Ovary (tissue), 10 donors: ENCODE data around the gene SLC16A4. TPM values are rescaled to one million over a fixed set of nuclear protein-coding genes. Genes with fewer than 3 reads are reported as not detected.
"Not testable (repeated sequence)": the region's sequence is repeated elsewhere in the genome, so short reads cannot be mapped to it uniquely, and the experiment has no call there.

ENCODE experiments used
- DNase-seq, 5 donors: peaks; one replicate each; pipeline ENCODE4 v3.0.0-alpha.2; 2019 to 2020
- H3K27ac ChIP-seq, 2 donors: fragments of 200-600 bp; one replicate each; pipeline versions ENCODE4 v1.5.1 to v1.8.0; 2019 to 2022
- H3K27me3 ChIP-seq: fragments of 200-600 bp; one replicate; pipeline ENCODE4 v1.8.0; 2022
- H3K36me3 ChIP-seq: fragments of 200-600 bp; sonication (generic); one replicate; pipeline ENCODE4 v1.5.1; 2019
- H3K4me1 ChIP-seq: one replicate; pipeline ENCODE4 v1.8.1; 2013; ENCODE audit warnings: mild to moderate bottlenecking, moderate library complexity; ENCODE audit not compliant: insufficient read depth
- H3K4me3 ChIP-seq: fragments of 200-600 bp; sonication (generic); one replicate; pipeline ENCODE4 v1.5.1; 2017
- H3K9me3 ChIP-seq, 2 donors: fragments of 200-600 bp in 1 of 2; sonication (generic) in 1 of 2; one replicate each; pipeline versions ENCODE4 v1.5.1 to v1.8.1; 2013 to 2019; ENCODE audit warnings: mild to moderate bottlenecking in 1 of 2, moderate library complexity in 1 of 2
- CTCF ChIP-seq, 3 donors: fragments of 450-650 bp in 2 of 3; fragments of 200-600 bp in 1 of 3; IDR thresholded peaks; one replicate each; pipeline versions ENCODE4 v1.5.1 to v1.8.0; 2016 to 2022; ENCODE audit warnings: antibody characterized with exemption in 3 of 3, mild to moderate bottlenecking in 1 of 3
- EP300 ChIP-seq: sonication (generic); formaldehyde crosslinking; IDR thresholded peaks from one replicate; pipeline ENCODE4 v1.6.1; 2017; ENCODE audit warnings: antibody characterized with exemption
- POLR2A ChIP-seq: fragments of 450-650 bp; IDR thresholded peaks from one replicate; pipeline ENCODE4 v1.6.1; 2017; ENCODE audit warnings: antibody characterized with exemption, mild to moderate bottlenecking, moderate library complexity
- whole genome bisulfite sequencing, 3 donors: extraction: QIAGEN DNeasy Blood & Tissue Kit in 1 of 3; methylation state at CpG; one replicate each; pipeline versions ENCODE4 v1.1.5 to v1.1.7; 2013 to 2017; 5-methylcytosine and 5-hydroxymethylcytosine counted together
- intact Hi-C, 4 donors: fragments of 100-400 bp; cut with DNase I; formaldehyde crosslinking; loops; one replicate each; pipeline versions ENCODE4 v1.11.0 to v1.15.1; 2022 to 2023
- long read RNA-seq, 3 donors: library from polyadenylated mRNA in 2 of 3; unstranded in 2 of 3; transcript quantifications; one replicate each; pipeline ENCODE4 v2.0.0 and lab custom pipeline, GENCODE V29; 2021 to 2026
- polyA plus RNA-seq, 2 donors: library from polyadenylated mRNA; stranded (reverse); fragments of 200-250 nt in 1 of 2; fragments of 350-450 nt in 1 of 2; fragmentation: Illumina TruSeq in 1 of 2; extraction: RNeasy Lipid Tissue Mini Kit (QIAGEN cat#74804) in 1 of 2; gene quantifications; one replicate each; pipeline ENCODE4 v1.2.3, GENCODE V29; 2013 to 2014
- total RNA-seq, 7 donors: library from RNA; depleted of rRNA in 2 of 7; stranded (reverse); fragments of >200 nt in 2 of 7; fragmentation: NEBNext Ultra II Directional in 3 of 7; extraction: Animal tissue kit (Norgen Biotek cat#: 25700) in 3 of 7; gene quantifications; one replicate each; pipeline versions ENCODE4 v1.1.0 to v1.2.4, GENCODE V29; 2016 to 2023
- donor health status: DM: no; HTN: no; CAD: no; lungs with moderate emphysema.
- donor health status: DM: no; HTN: no; CAD: no.
- donor health status: Bipolar disorder and iron deficiency.
- donor health status: DM: yes; HTN: yes; CAD: no.
- donor health status: DM: no; HTN: no; CAD: no.
- donor health status: DM: yes; HTN: yes; CAD: no.

The SLC16A4 gene
- 10 to 100 TPM; 14.5 to 33.7 (median 21.2) TPM for total RNA-seq
- polyA plus RNA-seq, result 10 to 100 TPM; 23.9 to 33.0 TPM
- long read RNA-seq, donor 1, transcript SLC16A4-210 (8 exons, 2,496 nt), result minor isoform, 18 of 85 reads
- long read RNA-seq, donor 1, transcript SLC16A4-201 (9 exons, 2,632 nt), result major isoform, 33 of 85 reads
- long read RNA-seq, donor 1, transcript SLC16A4-204 (7 exons, 1,962 nt), result minor isoform, 7 of 85 reads
- long read RNA-seq, donor 1, partial matches to known transcripts, result 11 of 85 reads
- long read RNA-seq, donor 1, other reads (novel, unspliced or antisense), result 14 of 85 reads
- long read RNA-seq, donor 2, partial matches to known transcripts, result 6 of 7 reads
- long read RNA-seq, donor 2, other reads (novel, unspliced or antisense), result 0 of 7 reads
- long read RNA-seq, donor 3, transcript SLC16A4-201 (9 exons, 2,632 nt), result major isoform, 7 of 19 reads
- long read RNA-seq, donor 3, partial matches to known transcripts, result 2 of 19 reads
- long read RNA-seq, donor 3, other reads (novel, unspliced or antisense), result 7 of 19 reads

DNA sequence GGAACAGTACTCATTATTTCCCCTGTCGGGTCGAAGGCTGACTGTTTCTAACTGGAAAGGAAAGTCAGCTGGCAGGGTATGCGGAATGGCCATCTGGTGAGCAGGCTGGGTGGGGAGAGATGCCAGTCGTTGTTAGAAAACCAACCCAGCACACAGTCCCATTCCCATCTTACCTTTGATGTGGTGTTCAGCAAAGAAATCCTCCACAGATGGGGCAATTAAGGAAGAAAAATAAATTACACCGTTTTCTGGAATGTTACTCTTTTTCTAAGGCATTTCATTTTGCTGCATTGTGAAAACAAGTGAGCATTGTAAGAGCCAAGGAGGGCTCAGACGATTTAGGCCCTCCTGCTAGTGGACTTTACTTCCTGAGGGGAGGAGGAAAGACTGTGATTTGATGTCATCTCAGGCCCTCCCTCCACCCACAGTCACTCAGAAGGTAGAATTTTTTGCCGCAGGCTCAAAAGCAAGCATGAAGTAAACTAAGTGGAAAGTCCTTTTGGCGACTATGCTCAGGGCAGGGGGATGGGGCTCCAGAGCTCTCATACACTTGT lies at the start of gene SLC16A4:
TSS of gene SLC16A4 (minus strand) at position 335 of the 554 bp plus-strand sequence. CDS start 1,703 bp downstream, outside the sequence.
- DNase-seq, result peak in 4 of 5 donors; percentile 35 to 51 (median 44)
- 3 to 20% (median 3%) methylated on average over 8 of the region's 8 CpGs for WGBS, 3 donors
- no peaks in the 10 kb centered on the region for H3K9me3 ChIP-seq
- TF ChIP-seq EP300 (no peak), POLR2A (peak; percentile 17)
- H3K4me1 ChIP-seq, result peaks cover 10% of the 10 kb centered on the region
- peak within 1 kb of the TSS; percentile 28 for H3K4me3 ChIP-seq
- H3K27me3 ChIP-seq, result no peaks in the 10 kb centered on the region
- peak within 1 kb of the TSS; percentile 11 to 68 for H3K27ac ChIP-seq
- intact Hi-C loops, result loop anchor here in 2 of 4 donors (2.0 to 10.0 kb wide), 2 partner anchors 46 to 52 kb away; partner anchors contain the start of gene RBM15 (in 1 of the 2)
- H3K36me3 ChIP-seq, result no peaks in the 10 kb centered on the region

DNA sequence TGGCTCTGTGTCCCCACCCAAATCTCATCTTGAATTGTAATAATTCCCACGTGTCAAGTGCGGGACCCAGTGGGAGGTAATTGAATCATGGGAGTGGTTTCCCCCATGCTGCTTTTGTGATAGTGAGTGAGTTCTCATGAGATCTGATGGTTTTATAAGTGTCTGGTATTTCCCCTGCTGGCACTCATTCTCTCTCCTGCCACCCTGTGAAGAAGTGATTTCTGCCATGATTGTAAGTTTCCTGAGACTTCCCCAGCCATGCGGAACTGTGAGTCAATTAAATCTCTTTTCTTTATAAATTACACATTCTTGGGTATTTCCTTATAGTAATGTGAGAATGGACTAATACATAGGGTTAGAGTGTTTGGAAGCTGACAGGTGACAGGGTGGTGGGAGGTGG lies 49.0 kb upstream of the SLC16A4 start:
- H3K4me1 ChIP-seq, result peaks cover 18% of the 10 kb centered on the region
- H3K4me3 ChIP-seq, H3K27me3 ChIP-seq, intact Hi-C loops, H3K27ac ChIP-seq, DNase-seq, H3K9me3 ChIP-seq, H3K36me3 ChIP-seq: not testable (repeated sequence)
- WGBS, 3 donors, result 90 to 96% (median 92%) methylated on average over 3 of the region's 3 CpGs

DNA sequence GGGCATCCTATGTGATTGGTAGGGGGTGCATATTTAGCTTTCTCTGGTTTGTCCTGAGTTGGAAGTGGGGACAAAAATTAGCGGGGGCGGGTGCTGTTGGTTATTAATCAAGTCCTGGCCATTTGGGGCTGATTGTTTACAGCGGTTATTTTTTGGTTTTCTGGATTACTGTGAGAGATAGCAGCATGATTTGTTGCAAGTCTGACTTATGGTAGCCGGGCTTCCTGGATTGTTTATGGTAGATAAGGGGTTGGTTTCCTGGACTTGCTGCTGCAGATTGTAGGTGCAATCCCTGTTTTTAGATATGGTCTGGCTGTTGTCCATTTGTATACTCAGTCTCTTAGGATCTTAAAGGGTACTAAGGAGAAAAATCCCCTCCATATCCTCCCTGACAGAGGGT lies 48.1 kb upstream of the SLC16A4 start:
- no peak overlapping the region for H3K27ac ChIP-seq
- no peak for DNase-seq
- intact Hi-C loops, result no loop called here
- peaks cover 19% of the 10 kb centered on the region for H3K4me1 ChIP-seq
- H3K27me3 ChIP-seq, result no peaks in the 10 kb centered on the region
- no peaks in the 10 kb centered on the region for H3K9me3 ChIP-seq
- H3K36me3 ChIP-seq, result no peaks in the 10 kb centered on the region
- no peak overlapping the region for H3K4me3 ChIP-seq
- no peak for TF ChIP-seq EP300
- no peak for TF ChIP-seq POLR2A
- no peak for TF ChIP-seq CTCF (IDR thresholded peaks at IDR 0.05)
- 39 to 59% (median 44%) methylated on average over 4 of the region's 4 CpGs for WGBS, 3 donors

- H3K9me3 ChIP-seq, intact Hi-C loops: not testable (repeated sequence)
Measured at GRCh38 chr1:110437645-110438299, 46.9 kb upstream of the SLC16A4 start.

GRCh38 chr1:110436635-110437034 lies 45.8 kb upstream of the SLC16A4 start:
- Histone ChIP-seq H3K4me3 (no peak overlapping the region), H3K4me1 (peaks cover 19% of the 10 kb centered on the region), H3K27me3 (no peaks in the 10 kb centered on the region), H3K36me3 (no peaks in the 10 kb centered on the region), H3K9me3 (no peaks in the 10 kb centered on the region), H3K27ac (no peak overlapping the region)
- 56 to 65% (median 64%) methylated on average over 7 of the region's 7 CpGs for WGBS, 3 donors
- intact Hi-C loops, result no loop called here
- TF ChIP-seq CTCF (IDR thresholded peaks at IDR 0.05) (no peak), EP300 (no peak), POLR2A (no peak)
- DNase-seq, result peak in 1 of 5 donors; percentile 47

More at GRCh38 chr1:110437645-110438299, 46.9 kb upstream of the SLC16A4 start:
- peaks cover 19% of the 10 kb centered on the region for H3K4me1 ChIP-seq
- H3K27me3 ChIP-seq, H3K4me3 ChIP-seq, DNase-seq, H3K36me3 ChIP-seq, H3K27ac ChIP-seq: not testable (repeated sequence)
- 87 to 94% (median 87%) methylated on average over 9 of the region's 9 CpGs for WGBS, 3 donors
